Measurements from ENCODE around the gene SCAPER. TPM values are rescaled to one million over a fixed set of nuclear protein-coding genes. Genes with fewer than 3 reads are reported as not detected.

The SCAPER gene
- total RNA-seq, 2 experiments from 2014 or later, result 10.4 to 22.3 TPM

DNA sequence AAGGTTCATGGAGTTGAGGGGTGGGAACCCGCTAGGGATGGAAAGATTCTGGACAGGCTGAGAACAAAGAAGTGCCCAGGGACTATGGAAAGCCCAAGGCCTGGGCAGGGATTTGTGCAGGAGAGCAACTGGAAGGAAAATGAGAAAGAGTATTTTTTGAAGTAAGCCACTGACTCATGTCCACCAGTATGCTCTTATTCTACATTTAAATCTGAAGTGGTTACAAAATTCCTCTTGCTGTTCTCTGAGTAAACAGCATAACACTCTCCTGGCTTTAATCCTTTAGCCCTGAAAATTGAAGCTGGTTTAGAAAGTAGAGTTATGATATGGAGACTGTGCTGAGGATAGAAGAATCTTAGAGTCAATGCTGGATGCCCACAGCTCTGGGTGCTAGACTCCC lies 403.4 kb downstream of the SCAPER start:
- ChIA-PET CTCF (ENCODE audit: unreplicated experiment) (no interaction called here), POLR2A (no interaction called here)
- Histone ChIP-seq H3K27ac (ENCODE audit: low read depth, low read length, poor library complexity, severe bottlenecking) (no peak overlapping the region), H3K4me2 (ENCODE audit: low read length) (no peak overlapping the region), H3K36me3 (ENCODE audit: insufficient read depth, low read length) (no peaks in the 10 kb centered on the region), H4K20me1 (ENCODE audit: insufficient read depth, low read length) (no peaks in the 10 kb centered on the region), H2AFZ (ENCODE audit: low read length) (no peak overlapping the region), H3K4me3 (ENCODE audit: low read depth, low read length, poor library complexity, severe bottlenecking) (no peak overlapping the region), H3K9me2 (ENCODE audit: insufficient read depth, low read length) (no peaks in the 10 kb centered on the region), H3K9me3 (ENCODE audit: low read length) (no peaks in the 10 kb centered on the region), H3K79me2 (ENCODE audit: insufficient read depth, low read depth, low read length) (no peaks in the 10 kb centered on the region), H3K4me1 (ENCODE audit: insufficient read depth, low read length, poor library complexity, severe bottlenecking) (no peaks in the 10 kb centered on the region)
- DNase-seq (ENCODE audit: low spot score), result no peak
- no TSS peak for BruUV-seq (replicated peaks)
- TF ChIP-seq, protein P1, sequence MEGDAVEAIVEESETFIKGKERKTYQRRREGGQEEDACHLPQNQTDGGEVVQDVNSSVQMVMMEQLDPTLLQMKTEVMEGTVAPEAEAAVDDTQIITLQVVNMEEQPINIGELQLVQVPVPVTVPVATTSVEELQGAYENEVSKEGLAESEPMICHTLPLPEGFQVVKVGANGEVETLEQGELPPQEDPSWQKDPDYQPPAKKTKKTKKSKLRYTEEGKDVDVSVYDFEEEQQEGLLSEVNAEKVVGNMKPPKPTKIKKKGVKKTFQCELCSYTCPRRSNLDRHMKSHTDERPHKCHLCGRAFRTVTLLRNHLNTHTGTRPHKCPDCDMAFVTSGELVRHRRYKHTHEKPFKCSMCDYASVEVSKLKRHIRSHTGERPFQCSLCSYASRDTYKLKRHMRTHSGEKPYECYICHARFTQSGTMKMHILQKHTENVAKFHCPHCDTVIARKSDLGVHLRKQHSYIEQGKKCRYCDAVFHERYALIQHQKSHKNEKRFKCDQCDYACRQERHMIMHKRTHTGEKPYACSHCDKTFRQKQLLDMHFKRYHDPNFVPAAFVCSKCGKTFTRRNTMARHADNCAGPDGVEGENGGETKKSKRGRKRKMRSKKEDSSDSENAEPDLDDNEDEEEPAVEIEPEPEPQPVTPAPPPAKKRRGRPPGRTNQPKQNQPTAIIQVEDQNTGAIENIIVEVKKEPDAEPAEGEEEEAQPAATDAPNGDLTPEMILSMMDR (conservative IDR thresholded peaks at IDR 0.05; ENCODE audit: low read length), result no peak
- no peak for TF ChIP-seq EZH2phosphoT487 (IDR thresholded peaks at IDR 0.05; ENCODE audit: borderline replicate concordance, low read depth, low read length)
- intact Hi-C loops (cut with micrococcal nuclease; ENCODE audit: unreplicated experiment), result no loop called here

DNA sequence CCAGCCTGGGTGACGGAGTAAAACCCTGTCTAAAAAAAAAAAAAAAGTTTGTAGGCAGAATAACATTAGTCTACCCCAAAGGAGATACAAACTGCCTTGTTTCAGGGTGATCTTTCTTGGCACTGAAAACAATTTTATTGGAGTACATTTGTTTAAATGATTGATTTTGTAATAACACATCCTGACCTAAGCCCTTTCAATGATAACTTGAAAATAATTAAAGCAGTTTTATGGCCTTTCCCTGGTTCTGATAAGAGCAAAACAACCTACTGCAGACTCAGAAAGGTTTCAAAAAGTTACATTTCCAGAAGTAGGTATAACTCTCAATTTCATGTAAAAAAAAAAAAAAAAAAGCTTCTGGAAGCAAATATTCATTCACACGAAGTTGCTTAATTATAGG lies 404.1 kb downstream of the SCAPER start:
- Histone ChIP-seq H3K36me3 (ENCODE audit: insufficient read depth, low read length) (no peaks in the 10 kb centered on the region), H3K27ac (ENCODE audit: low read depth, low read length, poor library complexity, severe bottlenecking) (no peak overlapping the region), H3K4me2 (ENCODE audit: low read length) (no peak overlapping the region), H3K4me3 (ENCODE audit: low read depth, low read length, poor library complexity, severe bottlenecking) (no peak overlapping the region), H3K79me2 (ENCODE audit: insufficient read depth, low read depth, low read length) (no peaks in the 10 kb centered on the region), H2AFZ (ENCODE audit: low read length) (no peak overlapping the region), H3K9me2 (ENCODE audit: insufficient read depth, low read length) (no peaks in the 10 kb centered on the region), H4K20me1 (ENCODE audit: insufficient read depth, low read length) (no peaks in the 10 kb centered on the region), H3K4me1 (ENCODE audit: insufficient read depth, low read length, poor library complexity, severe bottlenecking) (no peaks in the 10 kb centered on the region), H3K9me3 (ENCODE audit: low read length) (no peaks in the 10 kb centered on the region)
- TF ChIP-seq, protein P1 (conservative IDR thresholded peaks at IDR 0.05; ENCODE audit: low read length), result no peak
- TF ChIP-seq EZH2phosphoT487 (IDR thresholded peaks at IDR 0.05; ENCODE audit: borderline replicate concordance, low read depth, low read length), result no peak
- intact Hi-C loops (cut with micrococcal nuclease; ENCODE audit: unreplicated experiment), result no loop called here
- no TSS peak for BruUV-seq (replicated peaks)
- ChIA-PET POLR2A (no interaction called here), CTCF (ENCODE audit: unreplicated experiment) (no interaction called here)
- DNase-seq (ENCODE audit: low spot score), result no peak

DNA sequence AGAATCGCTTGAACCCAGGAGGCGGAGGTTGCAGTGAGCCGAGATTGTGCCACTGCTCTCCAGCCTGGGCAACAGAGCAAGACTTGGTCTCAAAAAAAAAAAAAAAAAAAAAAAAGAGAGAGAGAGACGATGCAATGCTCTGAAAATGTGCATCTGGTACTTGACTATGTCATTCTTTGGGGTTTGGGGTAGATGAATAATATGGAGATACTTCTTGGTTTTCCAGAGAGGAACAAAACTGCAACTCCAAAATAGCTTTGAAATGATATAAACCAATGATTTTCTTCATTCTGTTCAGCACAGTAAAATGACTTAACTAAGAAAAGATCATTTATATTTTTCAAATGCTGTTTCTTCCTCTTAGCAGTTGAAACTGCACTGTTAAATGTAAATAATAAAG lies 409.7 kb downstream of the SCAPER start:
- no TSS peak for BruUV-seq (replicated peaks)
- Histone ChIP-seq H3K27ac (ENCODE audit: low read depth, low read length, poor library complexity, severe bottlenecking) (no peak overlapping the region), H3K9me2 (ENCODE audit: insufficient read depth, low read length) (no peaks in the 10 kb centered on the region), H3K36me3 (ENCODE audit: insufficient read depth, low read length) (no peaks in the 10 kb centered on the region), H4K20me1 (ENCODE audit: insufficient read depth, low read length) (no peaks in the 10 kb centered on the region), H3K4me1 (ENCODE audit: insufficient read depth, low read length, poor library complexity, severe bottlenecking) (no peaks in the 10 kb centered on the region), H3K4me3 (ENCODE audit: low read depth, low read length, poor library complexity, severe bottlenecking) (no peak overlapping the region), H3K79me2 (ENCODE audit: insufficient read depth, low read depth, low read length) (no peaks in the 10 kb centered on the region), H3K9me3 (ENCODE audit: low read length) (no peaks in the 10 kb centered on the region), H2AFZ (ENCODE audit: low read length) (no peak overlapping the region), H3K4me2 (ENCODE audit: low read length) (no peak overlapping the region)
- ChIA-PET POLR2A (interaction anchor here (0.6 kb wide), 1 partner anchor 57 kb away, joined by 4 read pairs; no protein-coding TSS in a partner anchor), CTCF (ENCODE audit: unreplicated experiment) (no interaction called here)
- no peak for DNase-seq (ENCODE audit: low spot score)
- intact Hi-C loops (cut with micrococcal nuclease; ENCODE audit: unreplicated experiment), result no loop called here
- TF ChIP-seq, protein P1 (conservative IDR thresholded peaks at IDR 0.05; ENCODE audit: low read length), result no peak
- no peak for TF ChIP-seq EZH2phosphoT487 (IDR thresholded peaks at IDR 0.05; ENCODE audit: borderline replicate concordance, low read depth, low read length)

Measured in OCI-LY7 (cell line).